Measurements from ENCODE around the gene BCAS1.
"Not testable (repeated sequence)": the region's sequence is repeated elsewhere in the genome, so short reads cannot be mapped to it uniquely, and the experiment has no call there.

GRCh38 chr20:53973882-53974281 is 96.5 kb downstream of the BCAS1 start:
- TF ChIP-seq, protein P1, sequence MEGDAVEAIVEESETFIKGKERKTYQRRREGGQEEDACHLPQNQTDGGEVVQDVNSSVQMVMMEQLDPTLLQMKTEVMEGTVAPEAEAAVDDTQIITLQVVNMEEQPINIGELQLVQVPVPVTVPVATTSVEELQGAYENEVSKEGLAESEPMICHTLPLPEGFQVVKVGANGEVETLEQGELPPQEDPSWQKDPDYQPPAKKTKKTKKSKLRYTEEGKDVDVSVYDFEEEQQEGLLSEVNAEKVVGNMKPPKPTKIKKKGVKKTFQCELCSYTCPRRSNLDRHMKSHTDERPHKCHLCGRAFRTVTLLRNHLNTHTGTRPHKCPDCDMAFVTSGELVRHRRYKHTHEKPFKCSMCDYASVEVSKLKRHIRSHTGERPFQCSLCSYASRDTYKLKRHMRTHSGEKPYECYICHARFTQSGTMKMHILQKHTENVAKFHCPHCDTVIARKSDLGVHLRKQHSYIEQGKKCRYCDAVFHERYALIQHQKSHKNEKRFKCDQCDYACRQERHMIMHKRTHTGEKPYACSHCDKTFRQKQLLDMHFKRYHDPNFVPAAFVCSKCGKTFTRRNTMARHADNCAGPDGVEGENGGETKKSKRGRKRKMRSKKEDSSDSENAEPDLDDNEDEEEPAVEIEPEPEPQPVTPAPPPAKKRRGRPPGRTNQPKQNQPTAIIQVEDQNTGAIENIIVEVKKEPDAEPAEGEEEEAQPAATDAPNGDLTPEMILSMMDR (IDR thresholded peaks at IDR 0.05) = not testable (repeated sequence)
- TF ChIP-seq POLR2A (IDR thresholded peaks at IDR 0.05) = not testable (repeated sequence)

All from right lobe of liver (tissue), 4 donors.